HepG2 (cell line): ENCODE results near the gene TOX2. TPM values are rescaled to one million over a fixed set of nuclear protein-coding genes. Genes with fewer than 3 reads are reported as not detected.

Source experiments
- ATAC-seq: fragments of 200-7000 bp; cut with Tn5 transposase; 3 replicates; pipeline ENCODE4 v1.9.1; 2020; ENCODE audit warnings: mild to moderate bottlenecking, moderate library complexity
- BruUV-seq: library from RNA; stranded (reverse); fragments of 400-500 nt; replicated peaks from 2 replicates; lab custom pipeline; 2021; lab: Mats Ljungman, UMichigan
- CTCF ChIA-PET: fragments of 300-600 bp; formaldehyde crosslinking; extraction: SDS; loops from one replicate; lab custom pipeline; 2021; ENCODE audit warnings: low total read pairs, inconsistent platforms, low intra/inter-chr PET ratio; lab: Yijun Ruan, JAX
- POLR2A ChIA-PET: fragments of 350-600 bp; sonication (Branson Sonifier 250); formaldehyde crosslinking; loops from one replicate; lab custom pipeline; 2020; ENCODE audit warnings: antibody characterized with exemption, inconsistent platforms; lab: Yijun Ruan, JAX
- DNase-seq: peaks from one replicate; pipeline ENCODE4 v3.0.0-alpha.2; 2015; ENCODE audit warnings: low spot score
- FAIRE-seq: peaks from 3 replicates; lab custom pipeline; 2011; peaks lifted over from hg19 to GRCh38; lab: Jason Lieb, UNC
- H2AFZ ChIP-seq: one replicate; pipeline ENCODE4 v1.6.1; 2011; ENCODE audit warnings: low read length, inconsistent platforms
- H3K27ac ChIP-seq: fragments of 300-600 bp; 3 replicates; pipeline ENCODE4 v1.8.0; 2011; ENCODE audit warnings: mixed run types, mild to moderate bottlenecking, mixed read lengths, low read length, inconsistent platforms; ENCODE audit not compliant: insufficient read depth; ENCODE audit errors: extremely low read length
- H3K27me3 ChIP-seq, 2 experiments: fragments of 200-600 bp in 1 of 2; 2 replicates in 1 of 2; 3 replicates in 1 of 2; pipeline versions ENCODE4 v1.6.0 to v1.8.0; 2011; ENCODE audit warnings: low read length in 2 of 2, mild to moderate bottlenecking in 2 of 2, moderate library complexity in 2 of 2, inconsistent platforms in 1 of 2; ENCODE audit not compliant: insufficient read depth in 2 of 2, control insufficient read depth in 1 of 2
- H3K36me3 ChIP-seq, 2 experiments: fragments of 200-600 bp in 1 of 2; replicated peaks in 1 of 2; 2 replicates in 1 of 2; 3 replicates in 1 of 2; pipeline versions ENCODE4 v1.5.1 to v1.8.0; 2011; ENCODE audit warnings: low read length in 2 of 2, inconsistent platforms in 1 of 2; ENCODE audit not compliant: insufficient read depth in 2 of 2, control insufficient read depth in 1 of 2
- H3K4me1 ChIP-seq: 2 replicates; pipeline ENCODE4 v1.5.1; 2012; ENCODE audit warnings: low read length, inconsistent platforms; ENCODE audit not compliant: insufficient read depth
- H3K4me2 ChIP-seq: 2 replicates; pipeline ENCODE4 v1.6.0; 2011; ENCODE audit warnings: low read depth, low read length, inconsistent platforms
- H3K4me3 ChIP-seq, 3 experiments: fragments of 200-600 bp in 1 of 3; sonication (generic), shearing (Covaris generic) in 1 of 3; replicated peaks in 1 of 3; 2 replicates each; pipeline ENCODE4 v1.5.1; 2011 to 2016; ENCODE audit warnings: low read length in 3 of 3, inconsistent platforms in 2 of 3, low read depth in 2 of 3, mild to moderate bottlenecking in 2 of 3, control low read depth in 1 of 3, mixed read lengths in 1 of 3; ENCODE audit not compliant: insufficient read depth in 1 of 3
- H3K79me2 ChIP-seq: one replicate; pipeline ENCODE4 v1.6.1; 2011; ENCODE audit warnings: low read length, inconsistent platforms; ENCODE audit not compliant: insufficient read depth
- H3K9ac ChIP-seq: 2 replicates; pipeline ENCODE4 v1.6.0; 2011; ENCODE audit warnings: mild to moderate bottlenecking, low read depth, low read length, inconsistent platforms; ENCODE audit not compliant: insufficient read depth
- H3K9me3 ChIP-seq: 2 replicates; pipeline ENCODE4 v1.5.1; 2012; ENCODE audit warnings: mild to moderate bottlenecking, low read length
- H4K20me1 ChIP-seq: 2 replicates; pipeline ENCODE4 v1.6.0; 2011; ENCODE audit warnings: inconsistent platforms, mild to moderate bottlenecking, low read length, moderate library complexity; ENCODE audit not compliant: insufficient read depth
- ELF3 ChIP-seq: IDR thresholded peaks from 2 replicates; pipeline ENCODE4 v1.6.1; 2016; ENCODE audit warnings: missing genetic modification reagents, missing compliant biosample characterization
- ZFP82 ChIP-seq: sonication (generic); formaldehyde crosslinking; IDR thresholded peaks from 2 replicates; pipeline ENCODE4 v1.5.1; 2020; ENCODE audit warnings: mild to moderate bottlenecking, missing genetic modification reagents, borderline replicate concordance
- ZMYM4 ChIP-seq: sonication (generic); formaldehyde crosslinking; IDR thresholded peaks from 2 replicates; pipeline ENCODE4 v1.8.1; 2023; ENCODE audit warnings: mild to moderate bottlenecking, missing genetic modification reagents
- ZNF326 ChIP-seq: sonication (generic); formaldehyde crosslinking; IDR thresholded peaks from 2 replicates; pipeline ENCODE4 v1.4.0; 2020; ENCODE audit warnings: missing genetic modification reagents, borderline replicate concordance
- ZNF609 ChIP-seq: sonication (generic); formaldehyde crosslinking; IDR thresholded peaks from 2 replicates; pipeline ENCODE4 v1.4.0; 2020; ENCODE audit warnings: mild to moderate bottlenecking, missing genetic modification reagents, borderline replicate concordance
- ZNF629 ChIP-seq: sonication (generic); formaldehyde crosslinking; conservative IDR thresholded peaks from 2 replicates; pipeline ENCODE4 v1.5.0; 2020; ENCODE audit warnings: missing genetic modification reagents
- WGBS: methylation state at CpG from one replicate; pipeline ENCODE4 v1.1.6; 2017; ENCODE audit warnings: low lambda C conversion rate; 5-methylcytosine and 5-hydroxymethylcytosine counted together
- in situ Hi-C: cut with HindIII; loops from 2 replicates; pipeline ENCODE4 v1.10.0; 2017; ENCODE audit warnings: low pct_unique_long_range_greater_than_20kb; ENCODE audit not compliant: extremely low pct_ligation_motif_present
- intact Hi-C: fragments of 100-400 bp; cut with micrococcal nuclease; formaldehyde crosslinking; loops from one replicate; pipeline ENCODE4 v1.10.0; 2022; ENCODE audit not compliant: unreplicated experiment
- polyA plus RNA-seq, 8 experiments: library from polyadenylated mRNA; depleted of rRNA in 3 of 8; stranded (reverse) in 7 of 8; unstranded in 1 of 8; fragments of >200 nt; fragmentation: Illumina TruSeq in 4 of 8; extraction: Trizol in 4 of 8; gene quantifications; 2 replicates each; pipeline versions ENCODE4 v1.2.1 to v1.2.3, GENCODE V29; 2011 to 2016; ENCODE audit warnings: low read depth in 4 of 8, missing spikeins in 1 of 8, mixed read lengths in 1 of 8; ENCODE audit not compliant: insufficient read depth in 1 of 8
- total RNA-seq, 5 experiments: library from RNA; depleted of rRNA; stranded (reverse); fragments of >200 nt; fragmentation: Illumina TruSeq; extraction: Trizol; gene quantifications; 2 replicates each; pipeline ENCODE4 v1.2.3, GENCODE V29; 2016; ENCODE audit warnings: low read depth in 1 of 5
- TF ChIP-seq, protein P1 (sequence below): fragments of 450-650 bp; IDR thresholded peaks from 2 replicates; pipeline ENCODE4 v1.6.1; 2017
- TF ChIP-seq, protein P2 (sequence below): fragments of 450-650 bp; IDR thresholded peaks from 2 replicates; pipeline ENCODE4 v1.6.1; 2017; ENCODE audit warnings: mild to moderate bottlenecking

TOX2 gene
- total and polyA plus RNA-seq, 2 of the 13 experiments (the other 11 are each of a cell fraction or from before 2014, with no cell fraction given), result not detected

DNA sequence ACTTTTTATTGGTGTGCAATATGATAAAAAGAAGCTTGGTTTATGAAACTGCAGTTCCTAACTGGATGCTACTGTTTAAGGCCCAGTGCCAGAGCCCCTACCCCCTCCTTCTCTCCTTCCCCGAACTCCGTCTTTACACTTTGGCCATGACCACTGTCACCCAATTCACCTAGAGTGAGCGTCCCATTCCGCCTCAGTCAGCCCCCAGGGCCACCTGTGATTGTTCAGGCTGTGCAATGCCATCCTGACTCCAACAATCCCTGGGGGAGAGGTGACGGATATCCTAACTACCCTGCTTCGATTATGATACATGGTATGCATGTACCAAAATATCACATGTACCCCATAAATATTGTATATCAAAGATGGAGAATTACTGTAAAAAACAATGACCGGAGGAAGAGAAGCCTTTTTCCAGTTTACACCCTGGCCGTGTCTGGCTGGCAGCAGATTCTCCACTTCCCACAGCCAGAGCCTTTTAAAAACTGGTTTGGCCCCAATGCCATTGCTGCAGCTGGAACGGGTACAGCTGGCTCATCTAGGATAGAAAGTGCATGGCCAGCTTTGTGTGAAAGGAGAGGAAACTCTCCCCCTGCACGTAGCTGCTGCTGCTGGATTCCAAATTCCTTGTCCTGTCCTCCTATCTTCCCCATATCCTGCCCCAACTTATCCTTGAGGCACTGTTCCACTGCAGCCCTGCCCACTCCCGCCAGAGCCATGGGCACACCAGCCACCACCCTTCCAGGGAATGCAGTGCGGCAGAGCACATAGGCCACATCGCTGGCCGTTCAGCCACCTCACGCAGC lies 172.6 kb downstream of the TOX2 start:
- H3K9ac ChIP-seq, result no peak overlapping the region
- H3K9me3 ChIP-seq, result no peaks in the 10 kb centered on the region
- H3K79me2 ChIP-seq, result no peaks in the 10 kb centered on the region
- no peak overlapping the region for H3K27ac ChIP-seq
- WGBS, result 30% methylated on average over 15 of the region's 15 CpGs
- TF ChIP-seq, protein P1, sequence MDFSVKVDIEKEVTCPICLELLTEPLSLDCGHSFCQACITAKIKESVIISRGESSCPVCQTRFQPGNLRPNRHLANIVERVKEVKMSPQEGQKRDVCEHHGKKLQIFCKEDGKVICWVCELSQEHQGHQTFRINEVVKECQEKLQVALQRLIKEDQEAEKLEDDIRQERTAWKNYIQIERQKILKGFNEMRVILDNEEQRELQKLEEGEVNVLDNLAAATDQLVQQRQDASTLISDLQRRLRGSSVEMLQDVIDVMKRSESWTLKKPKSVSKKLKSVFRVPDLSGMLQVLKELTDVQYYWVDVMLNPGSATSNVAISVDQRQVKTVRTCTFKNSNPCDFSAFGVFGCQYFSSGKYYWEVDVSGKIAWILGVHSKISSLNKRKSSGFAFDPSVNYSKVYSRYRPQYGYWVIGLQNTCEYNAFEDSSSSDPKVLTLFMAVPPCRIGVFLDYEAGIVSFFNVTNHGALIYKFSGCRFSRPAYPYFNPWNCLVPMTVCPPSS, result no peak
- TF ChIP-seq ZNF629, result peak; percentile 49; the same call in 1 of the 2 replicates
- TF ChIP-seq, all 625 proteins: peak for 1
- H3K4me1 ChIP-seq, result no peaks in the 10 kb centered on the region
- intact Hi-C loops (no loop called here), in situ Hi-C loops (no loop called here)
- H3K36me3 ChIP-seq, result no peaks in the 10 kb centered on the region
- no peak overlapping the region for H2AFZ ChIP-seq
- FAIRE-seq (no peak), DNase-seq (no peak), ATAC-seq (no peak)
- no peak overlapping the region for H3K4me3 ChIP-seq
- no TSS peak for BruUV-seq
- no peaks in the 10 kb centered on the region for H4K20me1 ChIP-seq
- POLR2A ChIA-PET, result no interaction called here
- CTCF ChIA-PET, result no interaction called here
- no peak overlapping the region for H3K4me2 ChIP-seq
- peaks cover 0 to 50% of the 10 kb centered on the region in 2 experiments; a peak in 3 of 5 replicates for H3K27me3 ChIP-seq

DNA sequence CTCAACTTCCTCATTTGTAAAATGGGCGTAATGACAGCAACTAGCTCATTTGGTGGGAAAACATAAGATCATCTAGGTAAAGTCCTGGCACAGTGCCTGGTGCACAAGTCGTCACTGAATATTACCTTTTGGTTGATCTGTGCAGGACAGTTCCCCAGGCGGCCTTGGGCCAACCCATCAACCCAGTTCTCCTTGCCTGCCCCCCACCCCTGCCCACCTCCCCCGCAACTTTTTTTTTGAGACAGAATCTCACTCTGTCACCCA lies 173.1 kb downstream of the TOX2 start:
- H3K79me2 ChIP-seq, result no peaks in the 10 kb centered on the region
- H3K4me2 ChIP-seq, result no peak overlapping the region
- no peak overlapping the region for H3K4me3 ChIP-seq
- FAIRE-seq (no peak), DNase-seq (no peak), ATAC-seq (no peak)
- WGBS, result 31% methylated on average over 4 of the region's 4 CpGs
- ChIA-PET CTCF (no interaction called here), POLR2A (interaction anchor here (0.7 kb wide), 1 partner anchor 433 kb away, joined by 5 read pairs; no protein-coding TSS in a partner anchor)
- H3K36me3 ChIP-seq, result no peaks in the 10 kb centered on the region
- H2AFZ ChIP-seq, result no peak overlapping the region
- no peaks in the 10 kb centered on the region for H3K9me3 ChIP-seq
- no peak overlapping the region for H3K27ac ChIP-seq
- H4K20me1 ChIP-seq, result no peaks in the 10 kb centered on the region
- intact Hi-C loops, result no loop called here
- in situ Hi-C loops, result no loop called here
- BruUV-seq, result no TSS peak
- no peaks in the 10 kb centered on the region for H3K4me1 ChIP-seq
- peaks cover 0 to 50% of the 10 kb centered on the region in 2 experiments; a peak in 3 of 5 replicates for H3K27me3 ChIP-seq
- H3K9ac ChIP-seq, result no peak overlapping the region
- TF ChIP-seq, protein P2, sequence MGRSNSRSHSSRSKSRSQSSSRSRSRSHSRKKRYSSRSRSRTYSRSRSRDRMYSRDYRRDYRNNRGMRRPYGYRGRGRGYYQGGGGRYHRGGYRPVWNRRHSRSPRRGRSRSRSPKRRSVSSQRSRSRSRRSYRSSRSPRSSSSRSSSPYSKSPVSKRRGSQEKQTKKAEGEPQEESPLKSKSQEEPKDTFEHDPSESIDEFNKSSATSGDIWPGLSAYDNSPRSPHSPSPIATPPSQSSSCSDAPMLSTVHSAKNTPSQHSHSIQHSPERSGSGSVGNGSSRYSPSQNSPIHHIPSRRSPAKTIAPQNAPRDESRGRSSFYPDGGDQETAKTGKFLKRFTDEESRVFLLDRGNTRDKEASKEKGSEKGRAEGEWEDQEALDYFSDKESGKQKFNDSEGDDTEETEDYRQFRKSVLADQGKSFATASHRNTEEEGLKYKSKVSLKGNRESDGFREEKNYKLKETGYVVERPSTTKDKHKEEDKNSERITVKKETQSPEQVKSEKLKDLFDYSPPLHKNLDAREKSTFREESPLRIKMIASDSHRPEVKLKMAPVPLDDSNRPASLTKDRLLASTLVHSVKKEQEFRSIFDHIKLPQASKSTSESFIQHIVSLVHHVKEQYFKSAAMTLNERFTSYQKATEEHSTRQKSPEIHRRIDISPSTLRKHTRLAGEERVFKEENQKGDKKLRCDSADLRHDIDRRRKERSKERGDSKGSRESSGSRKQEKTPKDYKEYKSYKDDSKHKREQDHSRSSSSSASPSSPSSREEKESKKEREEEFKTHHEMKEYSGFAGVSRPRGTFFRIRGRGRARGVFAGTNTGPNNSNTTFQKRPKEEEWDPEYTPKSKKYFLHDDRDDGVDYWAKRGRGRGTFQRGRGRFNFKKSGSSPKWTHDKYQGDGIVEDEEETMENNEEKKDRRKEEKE, result no peak
- TF ChIP-seq ELF3 (no peak), ZNF609 (CRISPR knock-in tag) (no peak), ZFP82 (no peak), ZMYM4 (CRISPR knock-in tag) (no peak), ZNF326 (CRISPR knock-in tag) (no peak)
